ENCODE measurements around the gene NUTM2D. TPM values are rescaled to one million over a fixed set of nuclear protein-coding genes. Genes with fewer than 3 reads are reported as not detected.
"Not testable (repeated sequence)": the region's sequence is repeated elsewhere in the genome, so short reads cannot be mapped to it uniquely, and the experiment has no call there.

Gene NUTM2D
- 1 to 10 TPM; 2.7 to 4.1 TPM for total RNA-seq
- polyA plus RNA-seq = 1 to 10 TPM; 1.5 to 2.3 TPM
- long read RNA-seq, donor 1 = 0 reads
- long read RNA-seq, donor 2 = 0 reads

GRCh38 chr10:87357444-87357843, at the start of gene NUTM2D:
TSS of gene NUTM2D (plus strand) at chr10:87357744. CDS start at chr10:87358266, 522 bp downstream.
- H3K4me1 ChIP-seq (ENCODE audit: control insufficient read depth in 1 of 2, insufficient read depth in 2 of 2, low read length in 2 of 2); H3K4me3 ChIP-seq (ENCODE audit: low read length in 2 of 2); H3K9me3 ChIP-seq (ENCODE audit: control insufficient read depth, low read length); H3K27me3 ChIP-seq (ENCODE audit: control insufficient read depth in 1 of 2, insufficient read depth in 2 of 2, low read length in 1 of 2); ATAC-seq (ENCODE audit: low FRiP score); intact Hi-C loops (cut with DNase I); H3K36me3 ChIP-seq (ENCODE audit: control insufficient read depth in 1 of 2, insufficient read depth in 2 of 2, low read length in 1 of 2); H3K27ac ChIP-seq (ENCODE audit: low read depth in 1 of 2, low read length in 2 of 2); DNase-seq: not testable (repeated sequence)
- WGBS, 2 donors = 96% methylated on average over 2 of the region's 3 CpGs; no CpG with 5 or more reads in 1 of the 2 donors

GRCh38 chr10:87308702-87309101, 48.8 kb upstream of the NUTM2D start:
- H3K9me3 ChIP-seq (ENCODE audit: control insufficient read depth, low read length); DNase-seq; H3K4me1 ChIP-seq (ENCODE audit: control insufficient read depth in 1 of 2, insufficient read depth in 2 of 2, low read length in 2 of 2); H3K4me3 ChIP-seq (ENCODE audit: low read length in 2 of 2); H3K27me3 ChIP-seq (ENCODE audit: control insufficient read depth in 1 of 2, insufficient read depth in 2 of 2, low read length in 1 of 2); intact Hi-C loops (cut with DNase I); ATAC-seq (ENCODE audit: low FRiP score); H3K27ac ChIP-seq (ENCODE audit: low read depth in 1 of 2, low read length in 2 of 2); H3K36me3 ChIP-seq (ENCODE audit: control insufficient read depth in 1 of 2, insufficient read depth in 2 of 2, low read length in 1 of 2): not testable (repeated sequence)
- WGBS, 2 donors = 51 to 53% methylated on average over 1 of the region's 1 CpG

GRCh38 chr10:87309657-87310056, 47.9 kb upstream of the NUTM2D start:
- not testable (repeated sequence) for H3K4me1 ChIP-seq (ENCODE audit: control insufficient read depth in 1 of 2, insufficient read depth in 2 of 2, low read length in 2 of 2); ATAC-seq (ENCODE audit: low FRiP score)

GRCh38 chr10:87311521-87311920, 46.0 kb upstream of the NUTM2D start:
- H3K36me3 ChIP-seq (ENCODE audit: control insufficient read depth in 1 of 2, insufficient read depth in 2 of 2, low read length in 1 of 2); ATAC-seq (ENCODE audit: low FRiP score); H3K9me3 ChIP-seq (ENCODE audit: control insufficient read depth, low read length); H3K4me3 ChIP-seq (ENCODE audit: low read length in 2 of 2); H3K27me3 ChIP-seq (ENCODE audit: control insufficient read depth in 1 of 2, insufficient read depth in 2 of 2, low read length in 1 of 2); intact Hi-C loops (cut with DNase I); H3K27ac ChIP-seq (ENCODE audit: low read depth in 1 of 2, low read length in 2 of 2); DNase-seq; H3K4me1 ChIP-seq (ENCODE audit: control insufficient read depth in 1 of 2, insufficient read depth in 2 of 2, low read length in 2 of 2): not testable (repeated sequence)
- 72 to 77% methylated on average over 1 of the region's 1 CpG for WGBS, 2 donors

More at GRCh38 chr10:87309657-87310056, 47.9 kb upstream of the NUTM2D start:
- H3K4me3 ChIP-seq (ENCODE audit: low read length in 2 of 2); H3K9me3 ChIP-seq (ENCODE audit: control insufficient read depth, low read length); intact Hi-C loops (cut with DNase I); DNase-seq; H3K36me3 ChIP-seq (ENCODE audit: control insufficient read depth in 1 of 2, insufficient read depth in 2 of 2, low read length in 1 of 2); H3K27ac ChIP-seq (ENCODE audit: low read depth in 1 of 2, low read length in 2 of 2); H3K27me3 ChIP-seq (ENCODE audit: control insufficient read depth in 1 of 2, insufficient read depth in 2 of 2, low read length in 1 of 2): not testable (repeated sequence)

GRCh38 chr10:87313649-87314359, 43.7 kb upstream of the NUTM2D start:
- H3K9me3 ChIP-seq (ENCODE audit: control insufficient read depth, low read length); H3K27ac ChIP-seq (ENCODE audit: low read depth in 1 of 2, low read length in 2 of 2); H3K27me3 ChIP-seq (ENCODE audit: control insufficient read depth in 1 of 2, insufficient read depth in 2 of 2, low read length in 1 of 2); H3K36me3 ChIP-seq (ENCODE audit: control insufficient read depth in 1 of 2, insufficient read depth in 2 of 2, low read length in 1 of 2); intact Hi-C loops (cut with DNase I); H3K4me1 ChIP-seq (ENCODE audit: control insufficient read depth in 1 of 2, insufficient read depth in 2 of 2, low read length in 2 of 2); ATAC-seq (ENCODE audit: low FRiP score); DNase-seq; H3K4me3 ChIP-seq (ENCODE audit: low read length in 2 of 2): not testable (repeated sequence)
- 61 to 79% methylated on average over 3 of the region's 3 CpGs for WGBS, 2 donors

- H3K4me3 ChIP-seq (ENCODE audit: low read length in 2 of 2); H3K27me3 ChIP-seq (ENCODE audit: control insufficient read depth in 1 of 2, insufficient read depth in 2 of 2, low read length in 1 of 2); H3K27ac ChIP-seq (ENCODE audit: low read depth in 1 of 2, low read length in 2 of 2); ATAC-seq (ENCODE audit: low FRiP score); H3K36me3 ChIP-seq (ENCODE audit: control insufficient read depth in 1 of 2, insufficient read depth in 2 of 2, low read length in 1 of 2); H3K4me1 ChIP-seq (ENCODE audit: control insufficient read depth in 1 of 2, insufficient read depth in 2 of 2, low read length in 2 of 2); H3K9me3 ChIP-seq (ENCODE audit: control insufficient read depth, low read length); DNase-seq; intact Hi-C loops (cut with DNase I): not testable (repeated sequence)
- 56 to 76% methylated on average over 3 of the region's 4 CpGs for WGBS, 2 donors
Observed at GRCh38 chr10:87314360-87314973, 43.1 kb upstream of the NUTM2D start.

GRCh38 chr10:87321505-87321904, 36.0 kb upstream of the NUTM2D start:
- DNase-seq; ATAC-seq (ENCODE audit: low FRiP score); H3K27me3 ChIP-seq (ENCODE audit: control insufficient read depth in 1 of 2, insufficient read depth in 2 of 2, low read length in 1 of 2); intact Hi-C loops (cut with DNase I); H3K9me3 ChIP-seq (ENCODE audit: control insufficient read depth, low read length); H3K4me1 ChIP-seq (ENCODE audit: control insufficient read depth in 1 of 2, insufficient read depth in 2 of 2, low read length in 2 of 2); H3K27ac ChIP-seq (ENCODE audit: low read depth in 1 of 2, low read length in 2 of 2); H3K36me3 ChIP-seq (ENCODE audit: control insufficient read depth in 1 of 2, insufficient read depth in 2 of 2, low read length in 1 of 2); H3K4me3 ChIP-seq (ENCODE audit: low read length in 2 of 2): not testable (repeated sequence)
- WGBS, 2 donors = 59 to 80% methylated on average over 1 of the region's 1 CpG

- H3K9me3 ChIP-seq (ENCODE audit: control insufficient read depth, low read length); ATAC-seq (ENCODE audit: low FRiP score); H3K36me3 ChIP-seq (ENCODE audit: control insufficient read depth in 1 of 2, insufficient read depth in 2 of 2, low read length in 1 of 2); DNase-seq; H3K4me1 ChIP-seq (ENCODE audit: control insufficient read depth in 1 of 2, insufficient read depth in 2 of 2, low read length in 2 of 2); H3K27me3 ChIP-seq (ENCODE audit: control insufficient read depth in 1 of 2, insufficient read depth in 2 of 2, low read length in 1 of 2); H3K27ac ChIP-seq (ENCODE audit: low read depth in 1 of 2, low read length in 2 of 2); H3K4me3 ChIP-seq (ENCODE audit: low read length in 2 of 2); intact Hi-C loops (cut with DNase I): not testable (repeated sequence)
- 99 to 100% methylated on average over 2 to 4 of the region's 5 CpGs for WGBS, 2 donors
Observed at GRCh38 chr10:87324559-87324958, 33.0 kb upstream of the NUTM2D start.

GRCh38 chr10:87327958-87328357, 29.6 kb upstream of the NUTM2D start:
- H3K9me3 ChIP-seq (ENCODE audit: control insufficient read depth, low read length); ATAC-seq (ENCODE audit: low FRiP score); H3K36me3 ChIP-seq (ENCODE audit: control insufficient read depth in 1 of 2, insufficient read depth in 2 of 2, low read length in 1 of 2); DNase-seq; H3K4me1 ChIP-seq (ENCODE audit: control insufficient read depth in 1 of 2, insufficient read depth in 2 of 2, low read length in 2 of 2); H3K27me3 ChIP-seq (ENCODE audit: control insufficient read depth in 1 of 2, insufficient read depth in 2 of 2, low read length in 1 of 2); H3K4me3 ChIP-seq (ENCODE audit: low read length in 2 of 2); intact Hi-C loops (cut with DNase I); H3K27ac ChIP-seq (ENCODE audit: low read depth in 1 of 2, low read length in 2 of 2): not testable (repeated sequence)
- WGBS, 2 donors = 88 to 90% methylated on average over 1 of the region's 1 CpG

All from aorta (tissue), 5 donors.